SK-MEL-5 (cell line): ENCODE results near the gene UNC119. TPM values are rescaled to one million over a fixed set of nuclear protein-coding genes. Genes with fewer than 3 reads are reported as not detected.
"Not testable (repeated sequence)": the region's sequence is repeated elsewhere in the genome, so short reads cannot be mapped to it uniquely, and the experiment has no call there.

Source experiments
- DNase-seq: peaks from one replicate; pipeline ENCODE4 v3.0.0-alpha.2; 2016; ENCODE audit warnings: low read depth, low spot score
- in situ Hi-C: cut with HindIII; loops from 2 replicates; pipeline ENCODE4 v1.10.0; 2016; ENCODE audit warnings: low sequenced_read_pairs, high pct_unique_total_duplicates, low pct_unique_long_range_greater_than_20kb
- total RNA-seq: library from RNA; depleted of rRNA; stranded (reverse); fragments of >200 nt; shearing (Covaris generic); gene quantifications from 2 replicates; pipeline ENCODE4 v1.2.3, GENCODE V29; 2014

Gene UNC119
- total RNA-seq, 1 experiment from 2014 or later: 45.0 TPM

- in situ Hi-C loops: no loop called here
- DNase-seq: no peak
Observed at GRCh38 chr17:28532050-28532960, 20.1 kb downstream of the UNC119 start.

- no peak for DNase-seq
- in situ Hi-C loops: no loop called here
Observed at GRCh38 chr17:28530926-28531325, 21.5 kb downstream of the UNC119 start.

- in situ Hi-C loops: no loop called here
- no peak for DNase-seq
Observed at GRCh38 chr17:28530250-28530649, 22.2 kb downstream of the UNC119 start.

GRCh38 chr17:28529013-28529400 lies 23.4 kb downstream of the UNC119 start:
- in situ Hi-C loops: no loop called here

GRCh38 chr17:28528327-28529012 lies 24.0 kb downstream of the UNC119 start:
- DNase-seq: no peak
- in situ Hi-C loops: no loop called here

More at GRCh38 chr17:28529013-28529400, 23.4 kb downstream of the UNC119 start:
- DNase-seq: no peak

GRCh38 chr17:28527859-28528258 lies 24.6 kb downstream of the UNC119 start:
- DNase-seq: no peak
- in situ Hi-C loops: no loop called here

- DNase-seq: no peak
- in situ Hi-C loops: no loop called here
Observed at GRCh38 chr17:28527181-28527681, 25.2 kb downstream of the UNC119 start.

- in situ Hi-C loops: no loop called here
- no peak for DNase-seq
Observed at GRCh38 chr17:28526381-28526780, 26.0 kb downstream of the UNC119 start.

GRCh38 chr17:28524476-28525424 lies 27.7 kb downstream of the UNC119 start:
- DNase-seq: no peak
- in situ Hi-C loops: no loop called here

- DNase-seq: no peak
- in situ Hi-C loops: no loop called here
Observed at GRCh38 chr17:28523876-28524275, 28.5 kb downstream of the UNC119 start.

GRCh38 chr17:28523186-28523585 lies 29.2 kb downstream of the UNC119 start:
- no peak for DNase-seq
- in situ Hi-C loops: no loop called here

- DNase-seq, in situ Hi-C loops: not testable (repeated sequence)
Observed at GRCh38 chr17:28522281-28522680, 30.1 kb downstream of the UNC119 start.

GRCh38 chr17:28521311-28522085 lies 30.9 kb downstream of the UNC119 start:
- in situ Hi-C loops: no loop called here
- no peak for DNase-seq

GRCh38 chr17:28520687-28521086 lies 31.7 kb downstream of the UNC119 start:
- no peak for DNase-seq
- in situ Hi-C loops: no loop called here

- DNase-seq: no peak
- in situ Hi-C loops: no loop called here
Observed at GRCh38 chr17:28519236-28519635, 33.2 kb downstream of the UNC119 start.

GRCh38 chr17:28518578-28518977 lies 33.8 kb downstream of the UNC119 start:
- in situ Hi-C loops: no loop called here

GRCh38 chr17:28518132-28518531 lies 34.3 kb downstream of the UNC119 start:
- in situ Hi-C loops: no loop called here
- DNase-seq: no peak

More at GRCh38 chr17:28518578-28518977, 33.8 kb downstream of the UNC119 start:
- no peak for DNase-seq
